ENCODE results near the gene PTPN4. TPM values are rescaled to one million over a fixed set of nuclear protein-coding genes. Genes with fewer than 3 reads are reported as not detected.

Gene PTPN4, protein sequence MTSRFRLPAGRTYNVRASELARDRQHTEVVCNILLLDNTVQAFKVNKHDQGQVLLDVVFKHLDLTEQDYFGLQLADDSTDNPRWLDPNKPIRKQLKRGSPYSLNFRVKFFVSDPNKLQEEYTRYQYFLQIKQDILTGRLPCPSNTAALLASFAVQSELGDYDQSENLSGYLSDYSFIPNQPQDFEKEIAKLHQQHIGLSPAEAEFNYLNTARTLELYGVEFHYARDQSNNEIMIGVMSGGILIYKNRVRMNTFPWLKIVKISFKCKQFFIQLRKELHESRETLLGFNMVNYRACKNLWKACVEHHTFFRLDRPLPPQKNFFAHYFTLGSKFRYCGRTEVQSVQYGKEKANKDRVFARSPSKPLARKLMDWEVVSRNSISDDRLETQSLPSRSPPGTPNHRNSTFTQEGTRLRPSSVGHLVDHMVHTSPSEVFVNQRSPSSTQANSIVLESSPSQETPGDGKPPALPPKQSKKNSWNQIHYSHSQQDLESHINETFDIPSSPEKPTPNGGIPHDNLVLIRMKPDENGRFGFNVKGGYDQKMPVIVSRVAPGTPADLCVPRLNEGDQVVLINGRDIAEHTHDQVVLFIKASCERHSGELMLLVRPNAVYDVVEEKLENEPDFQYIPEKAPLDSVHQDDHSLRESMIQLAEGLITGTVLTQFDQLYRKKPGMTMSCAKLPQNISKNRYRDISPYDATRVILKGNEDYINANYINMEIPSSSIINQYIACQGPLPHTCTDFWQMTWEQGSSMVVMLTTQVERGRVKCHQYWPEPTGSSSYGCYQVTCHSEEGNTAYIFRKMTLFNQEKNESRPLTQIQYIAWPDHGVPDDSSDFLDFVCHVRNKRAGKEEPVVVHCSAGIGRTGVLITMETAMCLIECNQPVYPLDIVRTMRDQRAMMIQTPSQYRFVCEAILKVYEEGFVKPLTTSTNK
- 15.3 TPM for total RNA-seq (2013)
- polyA plus RNA-seq (1 to 10 TPM; 5.5 to 6.7 (median 5.7) TPM), polyA minus RNA-seq (9.8 and 12.0 TPM in 2 replicates), total RNA-seq (4.0 to 26.1 (median 17.1) reads per million in 11 experiments)

DNA sequence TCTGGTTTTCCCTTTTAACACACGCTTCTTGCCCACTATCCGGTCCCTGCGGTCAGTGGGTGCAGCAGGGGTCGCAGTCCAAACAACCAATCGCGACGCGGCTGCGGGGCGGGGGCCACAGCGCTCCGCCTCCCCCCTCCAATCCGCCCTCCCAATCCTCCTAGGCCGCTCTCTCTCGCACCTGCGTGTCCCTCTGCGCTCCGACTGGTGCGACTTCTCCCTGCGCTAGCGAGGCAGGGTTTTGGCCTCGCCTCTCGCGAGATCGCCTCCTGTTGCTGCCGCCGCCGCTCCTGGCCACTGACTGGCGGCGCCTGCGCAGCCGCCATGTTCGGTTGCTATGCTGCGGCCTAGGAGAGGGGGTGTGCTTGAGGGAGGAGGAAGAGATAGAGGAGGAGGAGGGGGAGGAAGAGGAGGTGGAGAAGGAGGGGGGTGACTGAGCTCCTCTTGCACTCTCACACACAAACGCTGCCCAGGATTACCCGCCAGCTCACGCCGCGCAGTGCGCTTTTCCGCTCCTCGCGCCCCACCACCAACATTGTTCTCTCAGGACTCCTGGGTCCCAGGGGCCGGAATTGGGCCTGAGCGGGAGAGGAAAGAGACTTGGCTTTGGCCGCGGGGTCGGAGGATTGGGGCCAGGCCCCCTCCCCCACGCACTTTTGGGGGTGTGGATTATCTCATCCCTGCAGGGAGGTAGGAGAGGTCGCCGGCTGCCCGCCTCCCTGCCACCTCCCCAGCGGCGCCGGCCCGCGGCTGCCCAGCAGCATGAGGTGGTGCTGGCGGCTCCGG is at the start of gene PTPN4:
Gene PTPN4, plus strand, starts transcription at position 472 of the 786 bp plus-strand sequence. CDS start 49,932 bp downstream, outside the sequence.
- TF ChIP-seq, protein P1, sequence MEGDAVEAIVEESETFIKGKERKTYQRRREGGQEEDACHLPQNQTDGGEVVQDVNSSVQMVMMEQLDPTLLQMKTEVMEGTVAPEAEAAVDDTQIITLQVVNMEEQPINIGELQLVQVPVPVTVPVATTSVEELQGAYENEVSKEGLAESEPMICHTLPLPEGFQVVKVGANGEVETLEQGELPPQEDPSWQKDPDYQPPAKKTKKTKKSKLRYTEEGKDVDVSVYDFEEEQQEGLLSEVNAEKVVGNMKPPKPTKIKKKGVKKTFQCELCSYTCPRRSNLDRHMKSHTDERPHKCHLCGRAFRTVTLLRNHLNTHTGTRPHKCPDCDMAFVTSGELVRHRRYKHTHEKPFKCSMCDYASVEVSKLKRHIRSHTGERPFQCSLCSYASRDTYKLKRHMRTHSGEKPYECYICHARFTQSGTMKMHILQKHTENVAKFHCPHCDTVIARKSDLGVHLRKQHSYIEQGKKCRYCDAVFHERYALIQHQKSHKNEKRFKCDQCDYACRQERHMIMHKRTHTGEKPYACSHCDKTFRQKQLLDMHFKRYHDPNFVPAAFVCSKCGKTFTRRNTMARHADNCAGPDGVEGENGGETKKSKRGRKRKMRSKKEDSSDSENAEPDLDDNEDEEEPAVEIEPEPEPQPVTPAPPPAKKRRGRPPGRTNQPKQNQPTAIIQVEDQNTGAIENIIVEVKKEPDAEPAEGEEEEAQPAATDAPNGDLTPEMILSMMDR (IDR thresholded peaks at IDR 0.05), result no peak
- peak; percentile 96 to 98 (median 98) for DNase-seq
- peaks cover 33% of the 10 kb centered on the region for H3K4me1 Mint-ChIP-seq
- under 1% methylated on average over 41 of the region's 59 CpGs for WGBS (ENCODE audit: insufficient coverage)
- Histone ChIP-seq H2AFZ (ENCODE audit: insufficient read depth, low read depth, low read length, poor library complexity, severe bottlenecking) (peak within 1 kb of the TSS; percentile 99), H3K27me3 (ENCODE audit: control insufficient read depth in 2 of 2, insufficient read depth in 2 of 2, low read length in 2 of 2) (no peaks in the 10 kb centered on the region), H3K4me3 (replicated peaks in 1 of 3; ENCODE audit: low read depth in 2 of 3, low read length in 3 of 3) (peak within 1 kb of the TSS; percentile 59 to 97 (median 85)), H3K79me2 (ENCODE audit: insufficient read depth, low read length) (peaks cover 29% of the 10 kb centered on the region), H3K9me3 (replicated peaks in 1 of 2; ENCODE audit: control insufficient read depth in 1 of 2, insufficient read depth in 1 of 2, low read length in 2 of 2) (no peaks in the 10 kb centered on the region), H3K9ac (ENCODE audit: insufficient read depth, low read length, poor library complexity, severe bottlenecking) (peak within 1 kb of the TSS; percentile 87), H3K27ac (ENCODE audit: low read depth in 1 of 2, low read length in 2 of 2) (peak within 1 kb of the TSS; percentile 75 to 88), H3K36me3 (replicated peaks in 1 of 2; ENCODE audit: control insufficient read depth in 1 of 2, insufficient read depth in 2 of 2, low read length in 2 of 2) (no peaks in the 10 kb centered on the region), H3K4me1 (ENCODE audit: control insufficient read depth in 1 of 2, insufficient read depth in 2 of 2, low read length in 2 of 2) (peaks cover 17 to 29% of the 10 kb centered on the region in 2 donors), H4K20me1 (ENCODE audit: insufficient read depth, low read length) (no peaks in the 10 kb centered on the region), H3K4me2 (replicated peaks; ENCODE audit: extremely low read depth, low read length, poor library complexity, severe bottlenecking) (peak within 1 kb of the TSS; percentile 97)
- H3K36me3 Mint-ChIP-seq, result no peaks in the 10 kb centered on the region
- intact Hi-C loops (cut with micrococcal nuclease), result no loop called here
- H3K27me3 Mint-ChIP-seq (ENCODE audit: low read depth in 3 of 3), result no peaks in the 10 kb centered on the region
- peak within 1 kb of the TSS; percentile 90 to 93 for H3K4me3 Mint-ChIP-seq
- peaks cover 0 to 2% (median 0%) of the 10 kb centered on the region in 7 donors for H3K9me3 Mint-ChIP-seq
- peak within 1 kb of the TSS; percentile 78 to 92 (median 88) for H3K27ac Mint-ChIP-seq

All from CD14-positive monocyte (primary cell).